DOHH2 (cell line): ENCODE results near the gene PRUNE1.

Experiments used
- EZH2phosphoT487 ChIP-seq: fragments of 200-600 bp; sonication (generic); IDR thresholded peaks from 2 replicates; pipeline ENCODE4 v1.6.1; 2017; ENCODE audit warnings: borderline replicate concordance, mild to moderate bottlenecking, antibody characterized with exemption, low read length, moderate library complexity, mixed read lengths
- TF ChIP-seq, protein P1 (sequence below): fragments of 200-600 bp; sonication (generic); IDR thresholded peaks from one replicate; pipeline ENCODE4 v1.5.1; 2014; ENCODE audit warnings: antibody characterized with exemption, mild to moderate bottlenecking, low read depth, low read length; ENCODE audit not compliant: poor library complexity, severe bottlenecking

DNA sequence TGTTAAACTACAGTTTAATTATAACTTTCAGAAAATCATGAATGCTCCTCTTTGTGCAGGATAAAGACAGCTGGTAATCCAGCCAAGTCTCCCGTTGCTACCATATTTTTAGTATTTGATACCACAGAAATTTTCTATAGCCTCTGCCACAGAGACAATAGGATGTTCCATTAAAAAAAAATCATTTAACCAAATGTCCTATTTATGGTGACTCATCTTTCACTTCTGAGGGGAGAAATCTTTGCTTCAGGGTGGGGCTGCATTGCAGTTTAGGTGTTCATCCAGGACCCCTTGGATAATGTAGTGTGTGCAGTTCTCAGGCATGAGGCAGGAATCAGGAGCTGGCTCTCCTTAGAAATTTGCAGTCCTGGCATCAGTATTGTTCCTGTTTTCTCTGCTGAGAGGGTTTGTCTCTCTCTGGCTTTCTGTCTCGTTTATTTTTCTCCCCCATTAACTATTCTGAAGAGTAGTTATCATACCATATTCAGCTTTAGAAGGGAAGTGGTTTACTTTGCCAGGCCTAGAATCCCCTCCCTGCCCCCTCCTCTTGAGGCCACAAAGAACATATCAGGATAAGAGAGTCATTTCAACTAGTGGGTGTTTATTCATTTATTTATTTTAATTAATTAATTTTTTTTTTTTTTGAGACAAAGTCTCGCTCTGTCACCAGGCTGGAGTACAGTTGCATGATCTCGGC is 3.1 kb downstream of the PRUNE1 start:
- TF ChIP-seq, protein P1, sequence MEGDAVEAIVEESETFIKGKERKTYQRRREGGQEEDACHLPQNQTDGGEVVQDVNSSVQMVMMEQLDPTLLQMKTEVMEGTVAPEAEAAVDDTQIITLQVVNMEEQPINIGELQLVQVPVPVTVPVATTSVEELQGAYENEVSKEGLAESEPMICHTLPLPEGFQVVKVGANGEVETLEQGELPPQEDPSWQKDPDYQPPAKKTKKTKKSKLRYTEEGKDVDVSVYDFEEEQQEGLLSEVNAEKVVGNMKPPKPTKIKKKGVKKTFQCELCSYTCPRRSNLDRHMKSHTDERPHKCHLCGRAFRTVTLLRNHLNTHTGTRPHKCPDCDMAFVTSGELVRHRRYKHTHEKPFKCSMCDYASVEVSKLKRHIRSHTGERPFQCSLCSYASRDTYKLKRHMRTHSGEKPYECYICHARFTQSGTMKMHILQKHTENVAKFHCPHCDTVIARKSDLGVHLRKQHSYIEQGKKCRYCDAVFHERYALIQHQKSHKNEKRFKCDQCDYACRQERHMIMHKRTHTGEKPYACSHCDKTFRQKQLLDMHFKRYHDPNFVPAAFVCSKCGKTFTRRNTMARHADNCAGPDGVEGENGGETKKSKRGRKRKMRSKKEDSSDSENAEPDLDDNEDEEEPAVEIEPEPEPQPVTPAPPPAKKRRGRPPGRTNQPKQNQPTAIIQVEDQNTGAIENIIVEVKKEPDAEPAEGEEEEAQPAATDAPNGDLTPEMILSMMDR: no peak
- TF ChIP-seq EZH2phosphoT487: no peak
